Right hindlimb (tissue), 1 donor: ENCODE data around the gene ZNG1A.
"Not testable (repeated sequence)": the region's sequence is repeated elsewhere in the genome, so short reads cannot be mapped to it uniquely, and the experiment has no call there.

Experiments
- DNase-seq: peaks from one replicate; pipeline ENCODE4 v3.0.0-alpha.2; 2018

ZNG1A gene

DNA sequence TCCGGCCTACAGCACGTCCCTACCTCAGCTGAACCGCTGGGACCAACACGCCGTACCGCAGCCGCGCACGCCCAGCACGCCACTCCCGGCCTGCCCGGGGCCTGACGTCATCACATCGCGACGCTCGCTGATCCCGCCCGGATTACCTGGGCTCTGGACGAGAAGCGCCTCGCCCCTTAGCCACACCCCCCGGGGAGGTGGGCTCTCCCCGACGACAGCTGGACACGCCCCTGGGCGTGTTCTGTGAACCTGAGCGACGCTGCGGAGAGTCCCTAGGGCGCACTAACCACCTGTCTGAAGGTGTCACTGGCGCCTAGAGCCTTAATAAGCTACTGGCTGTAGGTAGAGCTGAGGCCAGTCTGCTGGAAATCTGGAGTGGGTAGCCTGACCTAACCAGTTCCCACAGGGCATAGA is at the start of gene ZNG1A:
TSS of gene ZNG1A (minus strand) at position 87 of the 414 bp plus-strand sequence. CDS start 87 bp downstream, outside the sequence.
- DNase-seq, result peak; percentile 79

- DNase-seq, result no peak
Observed at GRCh38 chr9:227860-228259, 49.0 kb upstream of the ZNG1A start.

GRCh38 chr9:224582-225520 is 46.0 kb upstream of the ZNG1A start:
- no peak for DNase-seq

DNA sequence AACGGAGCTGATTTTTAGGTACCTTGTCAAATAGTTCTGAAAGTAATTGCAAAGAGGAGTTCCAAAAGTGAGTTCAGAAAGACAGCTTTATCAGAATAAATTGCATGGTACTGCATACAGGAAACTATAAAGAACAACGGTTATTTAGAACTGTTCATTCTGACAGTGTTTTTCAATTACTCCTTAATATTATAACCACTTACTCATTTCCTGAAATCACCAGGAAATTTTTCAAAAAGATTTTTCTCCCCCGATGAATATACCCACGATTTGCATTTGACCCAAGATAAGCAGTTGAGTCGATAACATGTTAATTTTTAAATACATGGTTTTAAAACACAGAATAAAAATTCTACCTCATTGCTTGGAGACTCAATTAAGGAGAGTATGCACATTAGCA is 45.2 kb upstream of the ZNG1A start:
- no peak for DNase-seq

DNA sequence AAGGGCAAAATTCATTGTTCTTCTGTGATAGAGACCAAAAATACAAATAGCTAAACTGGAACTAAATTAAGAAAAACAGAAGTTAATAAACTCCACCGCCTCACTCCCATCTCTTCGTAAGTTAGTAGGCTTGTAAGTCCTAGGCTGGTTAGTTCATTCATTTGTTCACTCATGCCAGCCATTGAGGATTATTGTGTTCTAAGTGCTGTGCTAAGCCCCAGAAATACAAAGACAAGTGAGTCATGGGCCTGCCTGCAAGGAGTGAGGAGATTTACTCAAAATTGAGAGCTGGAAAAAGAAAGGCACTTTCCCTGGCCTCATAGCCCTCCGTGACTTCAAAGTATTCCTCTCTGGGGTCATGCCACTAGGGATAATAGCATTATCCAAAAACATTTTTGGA is 44.3 kb upstream of the ZNG1A start:
- no peak for DNase-seq

- no peak for DNase-seq
Observed at GRCh38 chr9:221989-222776, 43.3 kb upstream of the ZNG1A start.

DNA sequence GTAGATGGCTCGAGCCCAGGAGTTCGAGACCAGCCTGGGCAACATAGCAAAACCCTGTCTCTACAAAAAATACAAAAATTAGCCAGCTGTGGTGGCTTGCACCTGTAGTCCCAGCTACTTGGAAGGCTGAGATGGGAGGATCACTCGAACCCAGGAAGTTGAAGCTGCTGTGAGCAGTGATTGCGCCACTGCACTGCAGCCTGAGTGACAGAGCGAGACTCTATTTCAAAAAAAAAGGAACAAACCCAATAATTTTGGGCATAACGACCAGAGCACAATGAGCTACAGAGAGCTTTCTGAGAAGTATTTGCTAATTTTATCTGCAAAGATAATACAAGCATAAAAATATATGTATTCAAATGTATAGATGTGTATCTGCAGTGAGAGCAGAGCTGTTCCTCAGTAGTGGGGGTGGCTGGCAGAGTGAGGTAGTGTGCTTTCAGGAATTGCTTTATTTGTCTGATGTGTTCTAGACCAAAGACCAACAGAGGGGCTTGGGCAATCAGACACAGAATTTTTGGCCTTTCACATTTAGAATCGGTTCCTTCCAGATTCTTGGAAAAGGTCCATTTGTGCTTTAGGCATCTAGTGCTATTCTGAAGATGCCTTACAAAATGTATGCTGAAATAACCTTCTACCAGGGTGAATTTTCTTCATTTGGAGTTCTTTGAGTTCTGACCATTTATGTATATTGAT is 41.0 kb upstream of the ZNG1A start:
- no peak for DNase-seq

DNA sequence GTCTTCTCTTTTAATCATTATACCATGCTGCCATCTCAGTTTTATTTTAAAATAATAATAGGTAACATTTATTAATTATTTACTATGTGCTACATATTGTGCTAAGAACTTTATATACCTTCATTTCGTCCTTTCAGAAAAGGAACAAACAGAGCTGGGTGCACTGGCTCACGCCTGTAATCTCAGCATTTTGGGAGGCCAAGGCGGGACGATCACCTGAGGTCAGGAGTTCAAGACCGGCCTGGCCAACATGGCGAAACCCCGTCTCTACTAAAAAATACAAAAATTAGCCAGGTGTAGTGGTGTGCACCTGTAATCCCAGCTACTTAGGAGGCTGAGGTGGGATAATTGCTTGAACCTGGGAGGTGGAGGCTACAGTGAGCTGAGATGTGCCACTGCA is 40.2 kb upstream of the ZNG1A start:
- not testable (repeated sequence) for DNase-seq

- no peak for DNase-seq
Observed at GRCh38 chr9:217950-218349, 39.1 kb upstream of the ZNG1A start.

DNA sequence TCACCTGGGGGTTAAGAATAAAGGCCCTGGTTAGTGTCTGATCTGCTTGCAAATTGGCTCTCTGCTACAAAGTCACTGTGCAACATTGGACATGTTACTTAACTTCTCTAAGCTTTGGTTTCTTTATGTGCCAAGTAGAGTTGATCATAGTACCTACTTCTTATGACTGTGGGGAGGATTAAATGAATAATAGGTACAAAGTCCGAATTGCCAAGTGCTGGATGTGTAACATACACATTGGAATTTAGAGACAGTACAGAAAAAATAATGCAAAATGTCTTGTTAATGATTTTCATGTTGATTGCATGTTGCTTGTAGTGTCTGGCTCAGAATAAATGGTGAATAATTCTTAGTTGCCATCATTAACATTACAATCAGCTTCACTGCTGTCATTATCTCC is 38.0 kb upstream of the ZNG1A start:
- DNase-seq, result no peak

GRCh38 chr9:215631-216155 is 36.8 kb upstream of the ZNG1A start:
- no peak for DNase-seq

GRCh38 chr9:214648-215493 is 36.0 kb upstream of the ZNG1A start, which contains the start of gene DOCK8:
TSS of gene DOCK8 (plus strand) at chr9:214865. CDS start at chr9:214977, 112 bp downstream.
- DNase-seq, result peak; percentile 67

GRCh38 chr9:214351-214647 is 35.4 kb upstream of the ZNG1A start:
- no peak for DNase-seq

GRCh38 chr9:213901-214300 is 35.0 kb upstream of the ZNG1A start:
- DNase-seq, result not testable (repeated sequence)

DNA sequence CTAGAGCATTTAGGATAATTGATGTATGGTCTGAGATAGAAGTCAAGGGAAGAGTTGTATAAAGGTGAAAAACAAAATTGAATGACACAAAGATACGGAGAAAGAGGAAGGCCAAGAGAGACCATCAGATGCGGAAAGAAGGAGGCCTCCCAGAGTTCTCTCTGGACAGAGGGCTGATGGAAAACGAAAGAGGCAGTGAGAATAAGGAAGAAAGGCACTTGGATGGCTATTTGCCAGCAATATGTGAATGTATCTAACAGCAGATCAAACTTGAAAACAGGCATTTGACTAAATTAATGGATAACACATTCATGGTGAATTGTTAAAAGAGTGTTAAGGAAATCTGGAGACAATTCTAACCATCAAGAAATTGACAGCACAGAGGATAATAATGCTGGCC is 33.4 kb upstream of the ZNG1A start:
- no peak for DNase-seq

- DNase-seq, result no peak
Observed at GRCh38 chr9:211557-211956, 32.7 kb upstream of the ZNG1A start.

GRCh38 chr9:211036-211435 is 32.2 kb upstream of the ZNG1A start:
- no peak for DNase-seq

DNA sequence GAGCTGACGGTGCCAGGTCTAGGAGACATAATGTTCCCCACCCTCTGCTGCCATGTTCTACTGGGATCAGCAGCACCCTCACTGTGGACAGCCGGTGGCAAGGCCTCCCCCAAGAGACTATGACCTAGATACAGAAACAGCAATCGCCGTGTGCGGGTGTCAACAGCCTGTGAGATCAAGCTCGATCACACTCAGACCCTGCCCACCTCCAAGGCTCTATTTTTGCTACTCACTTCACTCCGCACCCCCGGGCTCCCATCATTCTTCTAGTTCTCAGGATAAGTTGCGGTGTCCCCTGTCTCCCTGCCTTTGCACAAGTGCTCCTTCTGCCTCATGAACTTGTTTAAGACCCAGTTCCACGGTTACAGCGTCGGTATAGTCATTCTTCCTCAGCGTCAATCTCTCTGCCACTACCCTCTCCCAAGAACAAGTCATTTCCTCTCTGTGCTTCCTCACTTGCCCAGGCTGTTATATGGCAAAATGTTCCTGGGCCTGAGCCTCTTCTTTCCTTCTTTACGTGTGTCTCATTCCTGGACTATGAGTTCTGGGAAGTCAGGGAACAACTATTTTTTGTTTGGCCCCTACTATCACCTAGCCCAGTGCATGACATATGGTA is 30.4 kb upstream of the ZNG1A start:
- DNase-seq, result no peak

- DNase-seq, result no peak
Observed at GRCh38 chr9:206481-206880, 27.6 kb upstream of the ZNG1A start.

- not testable (repeated sequence) for DNase-seq
Observed at GRCh38 chr9:199601-200000, 20.7 kb upstream of the ZNG1A start.

GRCh38 chr9:178140-178825 is 573 bp downstream of the ZNG1A start:
- peak; percentile 13 for DNase-seq
